OCI-LY3 (cell line): ENCODE results near the gene GRIN1.

Experiments
- CTCF ChIP-seq: fragments of 200-600, 300-600 bp; sonication (generic); IDR thresholded peaks from 2 replicates; pipeline ENCODE4 v1.5.1; 2014; ENCODE audit warnings: antibody characterized with exemption, low read length, low read depth
- EZH2phosphoT487 ChIP-seq: fragments of 200-600 bp; shearing (Covaris generic); IDR thresholded peaks from 2 replicates; pipeline ENCODE4 v1.6.1; 2018; ENCODE audit warnings: antibody characterized with exemption, mixed run types, low read depth

- TF ChIP-seq CTCF (no peak), EZH2phosphoT487 (no peak)
Measured at GRCh38 chr9:137218212-137218753, 79.3 kb downstream of the GRIN1 start.
